Colon (tissue), 2 donors: Measurements from ENCODE around the gene OR5AP2.
"Not testable (repeated sequence)": the region's sequence is repeated elsewhere in the genome, so short reads cannot be mapped to it uniquely, and the experiment has no call there.

ENCODE experiments used
- FAIRE-seq: peaks from 2 replicates; lab custom pipeline; 2012; peaks lifted over from hg19 to GRCh38; lab: Jason Lieb, UNC
- donor health status: control.
- donor health status: control.

Gene OR5AP2

GRCh38 chr11:56642339-56642738, at the start of gene OR5AP2:
TSS of gene OR5AP2 (minus strand) at chr11:56642439. CDS start at chr11:56642439, 0 bp downstream.
- no peak for FAIRE-seq

DNA sequence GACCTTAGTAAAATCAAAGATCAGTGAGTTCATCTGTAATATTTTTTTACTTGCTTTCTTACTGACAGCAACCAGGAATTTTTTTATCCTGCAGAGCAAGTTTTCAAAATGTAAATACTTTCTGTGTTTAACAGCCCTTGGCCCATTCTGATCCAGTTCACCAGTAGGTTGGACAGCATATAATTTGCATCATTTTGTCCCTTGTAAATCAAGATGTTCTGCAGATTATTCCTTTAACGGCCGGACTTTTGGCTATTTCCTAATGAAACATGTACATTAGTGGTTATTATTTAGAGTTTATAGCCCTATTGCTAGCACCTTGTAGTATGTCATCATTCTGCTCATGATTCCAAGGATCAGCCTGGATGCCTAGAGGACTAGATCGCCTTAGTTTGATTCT, 48.9 kb upstream of the OR5AP2 start:
- FAIRE-seq: peak; percentile 47

- no peak for FAIRE-seq
Measured at GRCh38 chr11:56688554-56689100, 46.4 kb upstream of the OR5AP2 start.

- FAIRE-seq: no peak
Measured at GRCh38 chr11:56670984-56671383, 28.7 kb upstream of the OR5AP2 start.

- no peak for FAIRE-seq
Measured at GRCh38 chr11:56663386-56663785, 21.1 kb upstream of the OR5AP2 start, which contains the start of gene OR5AR1. TSS of gene OR5AR1 (plus strand) at chr11:56663686. CDS start at chr11:56663686, 0 bp downstream.

DNA sequence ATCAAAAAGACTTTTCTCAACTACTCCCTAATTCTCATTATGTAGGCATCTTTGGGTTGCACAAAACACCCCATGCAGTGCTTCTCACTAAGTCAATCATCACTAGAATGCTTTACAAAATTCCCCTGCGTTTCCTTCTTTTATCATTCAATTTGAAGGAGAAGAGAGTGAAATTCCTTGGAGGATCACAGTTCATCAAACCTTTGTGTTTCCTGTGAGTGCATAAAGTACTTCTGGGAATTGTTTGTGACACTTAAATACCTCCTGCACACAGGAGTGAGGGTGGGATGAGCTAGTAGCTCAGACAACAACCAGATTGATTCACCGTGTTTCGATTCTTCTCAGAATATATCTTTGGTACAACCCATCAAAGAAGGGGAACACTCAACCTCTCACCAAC, 17.5 kb upstream of the OR5AP2 start:
- FAIRE-seq: no peak

- FAIRE-seq: no peak
Measured at GRCh38 chr11:56637500-56637899, 4.7 kb downstream of the OR5AP2 start.

DNA sequence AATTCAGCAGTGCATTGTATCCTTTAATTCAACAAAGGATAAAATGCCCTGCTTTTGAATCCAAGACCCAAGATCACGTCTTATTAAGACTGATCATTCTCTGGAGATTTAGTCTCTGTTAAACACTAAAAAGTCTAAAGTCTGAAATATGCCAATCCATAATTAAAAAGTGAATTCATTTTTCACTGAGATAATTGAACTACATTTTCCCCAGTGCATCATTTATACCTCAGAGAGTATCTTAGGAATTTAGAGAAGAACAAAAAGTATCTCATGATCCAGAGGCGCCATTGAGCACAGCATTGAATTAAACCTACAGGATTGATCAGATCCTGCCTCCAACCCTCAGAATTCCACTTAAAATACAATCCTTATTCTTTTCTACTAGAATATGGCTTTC, 5.4 kb downstream of the OR5AP2 start:
- FAIRE-seq: no peak

DNA sequence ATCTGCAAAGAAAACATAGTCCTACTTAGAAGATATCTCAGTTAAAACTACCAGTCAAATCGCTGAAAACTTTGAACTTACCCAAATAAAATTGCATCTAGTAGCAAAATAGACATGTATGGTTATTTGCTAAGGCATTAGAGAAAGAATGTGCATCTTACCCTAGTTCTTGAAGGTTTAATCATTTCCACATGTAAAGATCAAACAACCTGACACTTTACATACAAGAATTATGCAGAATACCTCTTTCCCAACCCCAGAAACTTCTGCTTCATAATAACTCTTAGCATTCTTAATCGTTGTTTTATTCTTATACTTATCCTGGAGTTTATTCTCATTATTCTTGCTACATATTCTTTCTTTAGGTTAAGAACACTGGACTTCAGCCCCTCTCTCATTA, 9.9 kb downstream of the OR5AP2 start:
- FAIRE-seq: no peak

DNA sequence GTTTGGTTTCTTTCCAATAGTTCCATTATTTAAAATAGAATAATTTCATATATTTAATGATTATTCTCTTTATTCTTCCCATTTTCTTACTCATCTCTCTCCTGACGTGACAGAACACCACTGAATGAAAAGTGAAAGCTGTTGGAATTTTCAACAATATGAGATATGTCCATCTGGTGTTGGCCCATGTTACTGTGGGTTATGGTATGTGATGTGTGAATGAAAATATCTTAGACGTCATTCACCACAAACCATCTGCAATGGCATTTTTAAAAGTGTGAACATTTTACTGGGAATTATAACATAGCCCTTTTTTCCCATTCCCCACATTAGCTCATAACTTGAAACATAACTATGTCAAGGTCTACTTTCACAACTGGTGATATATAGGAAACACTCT, 16.3 kb downstream of the OR5AP2 start:
- no peak for FAIRE-seq

GRCh38 chr11:56624661-56625110, 17.6 kb downstream of the OR5AP2 start:
- FAIRE-seq: no peak

- FAIRE-seq: no peak
Measured at GRCh38 chr11:56611174-56611573, 31.1 kb downstream of the OR5AP2 start.

GRCh38 chr11:56592088-56592717, 50.0 kb downstream of the OR5AP2 start:
- FAIRE-seq: not testable (repeated sequence)
